Fibroblast of lung (primary cell): ENCODE data around the gene ARHGEF4.

Experiments used
- EZH2 ChIP-seq: IDR thresholded peaks from 2 replicates; pipeline ENCODE4 v1.5.1; 2012; ENCODE audit warnings: low read length, control low read depth, mild to moderate bottlenecking; ENCODE audit errors: missing control alignments
- TF ChIP-seq, protein P1 (sequence below), 2 donors: IDR thresholded peaks in 1 of 2; conservative IDR thresholded peaks in 1 of 2; 1 replicate in 1 of 2; 2 replicates in 1 of 2; pipeline ENCODE4 v1.5.1; 2011 to 2012; ENCODE audit warnings: low read length in 2 of 2, control low read depth in 1 of 2, inconsistent platforms in 1 of 2, low read depth in 1 of 2, mild to moderate bottlenecking in 1 of 2

DNA sequence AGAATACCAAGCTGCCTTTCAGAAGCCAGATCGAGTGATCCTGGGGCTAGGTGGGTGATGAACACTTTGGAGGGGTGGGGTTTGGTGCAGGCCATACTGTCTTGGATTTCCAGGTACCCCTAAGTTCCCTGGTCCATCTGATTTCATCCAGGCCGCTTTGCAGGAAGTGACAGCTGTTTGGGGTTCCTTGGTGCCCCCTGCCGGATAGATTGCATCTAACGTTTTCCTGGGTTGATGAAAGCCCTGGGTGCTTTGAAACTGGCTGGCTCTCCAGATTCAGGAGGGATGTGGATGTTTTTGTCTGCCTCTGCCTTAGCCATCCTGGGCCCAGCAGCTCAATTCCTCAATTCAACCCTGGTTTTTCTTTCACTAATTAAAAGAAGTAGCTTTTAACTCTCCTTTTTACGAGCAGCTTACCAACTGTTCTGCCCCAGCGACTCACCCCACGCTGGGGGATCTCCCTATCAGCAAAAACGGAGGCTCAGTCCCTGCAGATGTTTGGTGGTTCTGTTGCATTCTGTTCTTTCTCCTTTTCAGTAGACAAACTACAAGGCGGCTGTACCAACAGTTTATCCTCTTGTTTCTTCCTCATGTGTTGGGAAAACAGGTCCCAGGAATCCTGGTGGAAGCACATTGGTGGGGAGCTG lies 37.1 kb downstream of the ARHGEF4 start:
- TF ChIP-seq, protein P1, sequence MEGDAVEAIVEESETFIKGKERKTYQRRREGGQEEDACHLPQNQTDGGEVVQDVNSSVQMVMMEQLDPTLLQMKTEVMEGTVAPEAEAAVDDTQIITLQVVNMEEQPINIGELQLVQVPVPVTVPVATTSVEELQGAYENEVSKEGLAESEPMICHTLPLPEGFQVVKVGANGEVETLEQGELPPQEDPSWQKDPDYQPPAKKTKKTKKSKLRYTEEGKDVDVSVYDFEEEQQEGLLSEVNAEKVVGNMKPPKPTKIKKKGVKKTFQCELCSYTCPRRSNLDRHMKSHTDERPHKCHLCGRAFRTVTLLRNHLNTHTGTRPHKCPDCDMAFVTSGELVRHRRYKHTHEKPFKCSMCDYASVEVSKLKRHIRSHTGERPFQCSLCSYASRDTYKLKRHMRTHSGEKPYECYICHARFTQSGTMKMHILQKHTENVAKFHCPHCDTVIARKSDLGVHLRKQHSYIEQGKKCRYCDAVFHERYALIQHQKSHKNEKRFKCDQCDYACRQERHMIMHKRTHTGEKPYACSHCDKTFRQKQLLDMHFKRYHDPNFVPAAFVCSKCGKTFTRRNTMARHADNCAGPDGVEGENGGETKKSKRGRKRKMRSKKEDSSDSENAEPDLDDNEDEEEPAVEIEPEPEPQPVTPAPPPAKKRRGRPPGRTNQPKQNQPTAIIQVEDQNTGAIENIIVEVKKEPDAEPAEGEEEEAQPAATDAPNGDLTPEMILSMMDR (conservative IDR thresholded peaks at IDR 0.05 in 1 of 2, IDR thresholded peaks at IDR 0.05 in 1 of 2; ENCODE audit: low read depth in 1 of 2, low read length in 2 of 2) = peak; percentile 76 to 81
- no peak for TF ChIP-seq EZH2
